GM12878 (cell line): ENCODE data around the gene PPM1G. TPM values are rescaled to one million over a fixed set of nuclear protein-coding genes. Genes with fewer than 3 reads are reported as not detected.

ENCODE experiments used
- ATAC-seq: fragments of 200-7000 bp; cut with Tn5 transposase; 3 replicates; pipeline ENCODE4 v1.9.1; 2020; ENCODE audit warnings: mild to moderate bottlenecking, moderate library complexity
- BruUV-seq: library from RNA; stranded (reverse); fragments of 400-500 nt; replicated peaks from 2 replicates; lab custom pipeline; 2021; lab: Mats Ljungman, UMichigan
- CTCF ChIA-PET: fragments of 300-600 bp; sonication (Branson Sonifier 250); formaldehyde crosslinking; extraction: SDS; loops from one replicate; lab custom pipeline; 2021; ENCODE audit warnings: inconsistent platforms; lab: Yijun Ruan, JAX
- POLR2A ChIA-PET: fragments of 350-600 bp; formaldehyde crosslinking; extraction: SDS; loops from one replicate; lab custom pipeline; 2021; ENCODE audit warnings: inconsistent platforms; lab: Charles Lee
- RAD21 ChIA-PET: fragments of 300-600 bp; sonication (Branson Sonifier 250); formaldehyde crosslinking; loops from one replicate; lab custom pipeline; 2023; ENCODE audit warnings: antibody characterized with exemption; ENCODE audit not compliant: unreplicated experiment; lab: Charles Lee
- SMC1A ChIA-PET: fragments of 300-600 bp; sonication (Branson Sonifier 250); formaldehyde crosslinking; loops from one replicate; lab custom pipeline; 2023; ENCODE audit not compliant: unreplicated experiment, uncharacterized antibody; lab: Charles Lee
- DNase-seq: peaks from one replicate; pipeline ENCODE4 v3.0.0-alpha.2; 2011; ENCODE audit warnings: low read depth, low spot score
- FAIRE-seq: peaks from 3 replicates; lab custom pipeline; 2011; peaks lifted over from hg19 to GRCh38; lab: Jason Lieb, UNC
- H2AFZ ChIP-seq: 2 replicates; pipeline ENCODE4 v1.6.0; 2011; ENCODE audit warnings: low read depth, low read length, control low read depth; ENCODE audit not compliant: control insufficient read depth
- H3K27ac ChIP-seq: 2 replicates; pipeline ENCODE4 v1.5.1; 2011; ENCODE audit warnings: control low read depth; ENCODE audit not compliant: control insufficient read depth, insufficient read depth
- H3K27me3 ChIP-seq, 2 experiments: replicated peaks in 1 of 2; 2 replicates each; pipeline versions ENCODE4 v1.6.0 to v1.6.1; 2011; ENCODE audit warnings: low read length in 1 of 2; ENCODE audit not compliant: control insufficient read depth in 2 of 2, insufficient read depth in 2 of 2
- H3K36me3 ChIP-seq, 2 experiments: 2 replicates each; pipeline ENCODE4 v1.5.1; 2011; ENCODE audit warnings: low read length in 1 of 2; ENCODE audit not compliant: control insufficient read depth in 2 of 2, insufficient read depth in 2 of 2
- H3K4me1 ChIP-seq: 2 replicates; pipeline ENCODE4 v1.6.1; 2011; ENCODE audit warnings: mild to moderate bottlenecking, low read length, moderate library complexity, mixed read lengths; ENCODE audit not compliant: control insufficient read depth, insufficient read depth
- H3K4me2 ChIP-seq: 2 replicates; pipeline ENCODE4 v1.6.0; 2011; ENCODE audit warnings: control low read depth; ENCODE audit not compliant: control insufficient read depth, insufficient read depth
- H3K4me3 ChIP-seq: fragments of 200-600 bp; sonication (generic); 2 replicates; pipeline ENCODE4 v1.5.1; 2016
- H3K79me2 ChIP-seq: 2 replicates; pipeline ENCODE4 v1.6.0; 2011; ENCODE audit warnings: low read length; ENCODE audit not compliant: control insufficient read depth, insufficient read depth
- H3K9ac ChIP-seq: 2 replicates; pipeline ENCODE4 v1.8.0; 2011; ENCODE audit warnings: low read length, control low read depth, mixed read lengths; ENCODE audit not compliant: control insufficient read depth, insufficient read depth
- H3K9me3 ChIP-seq: replicated peaks from 3 replicates; pipeline ENCODE4 v1.5.1; 2011; ENCODE audit warnings: mild to moderate bottlenecking, low read length; ENCODE audit not compliant: control insufficient read depth, insufficient read depth
- H4K20me1 ChIP-seq: 2 replicates; pipeline ENCODE4 v1.6.0; 2011; ENCODE audit not compliant: control insufficient read depth, insufficient read depth
- CBX5 ChIP-seq: sonication (generic); IDR thresholded peaks from 2 replicates; pipeline ENCODE4 v1.6.1; 2016; ENCODE audit warnings: low read depth, moderate library complexity, mild to moderate bottlenecking, inconsistent platforms
- CTCF ChIP-seq, 3 experiments: IDR thresholded peaks in 2 of 3; conservative IDR thresholded peaks in 1 of 3; 2 replicates each; pipeline ENCODE4 v1.5.1; 2011; ENCODE audit warnings: low read depth in 3 of 3, low read length in 3 of 3, mild to moderate bottlenecking in 3 of 3, control low read depth in 2 of 3, moderate library complexity in 2 of 3, inconsistent platforms in 1 of 3, mixed read lengths in 1 of 3; ENCODE audit not compliant: control insufficient read depth in 2 of 3, insufficient read depth in 1 of 3; ENCODE audit errors: extremely low read depth in 1 of 3
- EGR1 ChIP-seq, 2 experiments: IDR thresholded peaks; 1 replicate in 1 of 2; 2 replicates in 1 of 2; pipeline ENCODE4 v1.6.1; 2011 to 2012; ENCODE audit warnings: low read depth in 2 of 2, low read length in 2 of 2, borderline replicate concordance in 1 of 2, mild to moderate bottlenecking in 1 of 2, moderate library complexity in 1 of 2
- IKZF2 ChIP-seq, 2 experiments: fragments of 450-650 bp; IDR thresholded peaks; 2 replicates each; pipeline ENCODE4 v1.6.1; 2017; ENCODE audit warnings: mild to moderate bottlenecking in 2 of 2, moderate library complexity in 2 of 2
- NFYA ChIP-seq: IDR thresholded peaks from 2 replicates; pipeline ENCODE4 v1.6.1; 2011; ENCODE audit warnings: low read depth, mild to moderate bottlenecking, low read length, improper control_type of control experiment, borderline replicate concordance
- NR2C1 ChIP-seq: fragments of 450-650 bp; IDR thresholded peaks from 2 replicates; pipeline ENCODE4 v1.6.1; 2017; ENCODE audit warnings: antibody characterized with exemption, mild to moderate bottlenecking, moderate library complexity
- POLR2AphosphoS2 ChIP-seq: IDR thresholded peaks from 2 replicates; pipeline ENCODE4 v1.6.1; 2011; ENCODE audit warnings: low read depth, mild to moderate bottlenecking, low read length, improper control_type of control experiment, moderate library complexity
- RBBP5 ChIP-seq: fragments of 200-600 bp; sonication (generic); conservative IDR thresholded peaks from 2 replicates; pipeline ENCODE4 v1.6.1; 2016
- RUNX3 ChIP-seq: IDR thresholded peaks from 2 replicates; pipeline ENCODE4 v1.6.1; 2012; ENCODE audit warnings: low read length, inconsistent platforms
- SUPT20H ChIP-seq: IDR thresholded peaks from 2 replicates; pipeline ENCODE4 v1.6.1; 2011; ENCODE audit warnings: low read depth, mild to moderate bottlenecking, low read length, moderate library complexity, borderline replicate concordance; ENCODE audit not compliant: control insufficient read depth
- TAF1 ChIP-seq: IDR thresholded peaks from 2 replicates; pipeline ENCODE4 v1.6.1; 2011; ENCODE audit warnings: mild to moderate bottlenecking, low read depth, low read length, borderline replicate concordance
- ZNF384 ChIP-seq: IDR thresholded peaks from 2 replicates; pipeline ENCODE4 v1.6.1; 2012; ENCODE audit warnings: low read depth, mild to moderate bottlenecking, low read length, improper control_type of control experiment, borderline replicate concordance
- ZNF622 ChIP-seq: fragments of 450-650 bp; IDR thresholded peaks from 2 replicates; pipeline ENCODE4 v1.6.1; 2017; ENCODE audit warnings: mild to moderate bottlenecking, inconsistent platforms
- WGBS: methylation state at CpG from one replicate; pipeline ENCODE4 v1.1.6; 2016; ENCODE audit warnings: low lambda C conversion rate; ENCODE audit not compliant: insufficient replicate concordance, insufficient coverage; ENCODE audit errors: missing lambda C conversion rate; 5-methylcytosine and 5-hydroxymethylcytosine counted together
- in situ Hi-C: fragments of 300-500 bp; cut with MboI; formaldehyde crosslinking; loops from 9 replicates; pipeline ENCODE4 v1.14.3; 2018; ENCODE audit warnings: mixed read lengths
- intact Hi-C: fragments of 100-400 bp; cut with micrococcal nuclease; formaldehyde crosslinking; loops from one replicate; pipeline ENCODE4 v1.14.2; 2022; ENCODE audit not compliant: unreplicated experiment
- polyA plus RNA-seq, 11 experiments: library from polyadenylated mRNA; depleted of rRNA in 4 of 11; unstranded in 6 of 11; stranded (reverse) in 5 of 11; fragments of >200 nt; fragmentation: Nextera tagmentation in 4 of 11; fragmentation: Illumina TruSeq in 1 of 11; extraction: Ambion mirVana in 4 of 11; extraction: Trizol in 1 of 11; gene quantifications; 1 replicate in 1 of 11; 2 replicates in 10 of 11; pipeline versions ENCODE4 v1.2.1 to v1.2.3, GENCODE V29; 2011 to 2016; ENCODE audit warnings: inconsistent platforms in 2 of 11, missing spikeins in 2 of 11, low read depth in 1 of 11
- total RNA-seq, 4 experiments: library from RNA; depleted of rRNA in 3 of 4; stranded (reverse); fragments of >200 nt in 3 of 4; fragmentation: Illumina TruSeq in 1 of 4; extraction: Trizol in 1 of 4; gene quantifications; 2 replicates each; pipeline versions ENCODE4 v1.2.1 to v1.2.3, GENCODE V29; 2013 to 2021
- TF ChIP-seq, protein P1 (sequence below): fragments of 450-650 bp; IDR thresholded peaks from 2 replicates; pipeline ENCODE4 v1.6.1; 2018; ENCODE audit warnings: borderline replicate concordance, mild to moderate bottlenecking; ENCODE audit not compliant: partially characterized antibody
- TF ChIP-seq, protein P2 (sequence below): fragments of 450-650 bp; IDR thresholded peaks from 2 replicates; pipeline ENCODE4 v1.6.1; 2017; ENCODE audit warnings: mild to moderate bottlenecking

The PPM1G gene
- total and polyA plus RNA-seq, 10 of the 15 experiments (the other 5 are each of a cell fraction or from before 2014, with no cell fraction given): 68.8 to 171 (median 121) TPM

- ChIA-PET CTCF (interaction anchor here (1.0 to 2.8 kb wide), 6 partner anchors 8 to 305 kb away, joined by 3 to 14 read pairs (median 4); partner anchors contain the start of gene NRBP1), RAD21 (no interaction called here), SMC1A (interaction anchor here (1.0 to 3.1 kb wide), 5 partner anchors 7 to 328 kb away, joined by 3 to 9 read pairs (median 3); partner anchors contain the start of genes AGBL5, EIF2B4 and MPV17), POLR2A (interaction anchor here (0.6 to 2.8 kb wide), 6 partner anchors 7 to 319 kb away, joined by 3 to 23 read pairs (median 4); partner anchors contain the start of genes NRBP1 and PPM1G)
- Histone ChIP-seq H2AFZ (no peak overlapping the region), H3K27me3 (no peaks in the 10 kb centered on the region), H3K9me3 (no peaks in the 10 kb centered on the region), H3K27ac (no peak overlapping the region), H4K20me1 (no peaks in the 10 kb centered on the region; the same call in 1 of the 2 replicates), H3K9ac (no peak overlapping the region), H3K4me3 (peak overlapping the region; percentile 69; the same call in 1 of the 2 replicates), H3K36me3 (peaks cover 38 to 45% of the 10 kb centered on the region in 2 experiments), H3K79me2 (peaks cover 15% of the 10 kb centered on the region), H3K4me2 (peak overlapping the region; percentile 97), H3K4me1 (peaks cover 9% of the 10 kb centered on the region; the same call in 1 of the 2 replicates)
- intact Hi-C loops (no loop called here), in situ Hi-C loops (no loop called here)
- FAIRE-seq (no peak), ATAC-seq (no peak), DNase-seq (no peak)
- TF ChIP-seq RUNX3 (no peak), POLR2AphosphoS2 (no peak), NFYA (no peak), NR2C1 (no peak), SUPT20H (no peak), IKZF2 (IDR thresholded peaks at IDR 0.05) (no peak), RBBP5 (no peak), CBX5 (no peak), EGR1 (IDR thresholded peaks at IDR 0.05; ENCODE audit: borderline replicate concordance in 1 of 2, low read depth in 2 of 2, low read length in 2 of 2) (no peak), CTCF (IDR thresholded peaks at IDR 0.05 in 2 of 3, conservative IDR thresholded peaks at IDR 0.05 in 1 of 3; ENCODE audit: control insufficient read depth in 2 of 3, extremely low read depth in 1 of 3, insufficient read depth in 1 of 3, low read depth in 3 of 3, low read length in 3 of 3) (no peak), TAF1 (no peak), ZNF622 (no peak), ZNF384 (no peak)
- TF ChIP-seq, protein P1, sequence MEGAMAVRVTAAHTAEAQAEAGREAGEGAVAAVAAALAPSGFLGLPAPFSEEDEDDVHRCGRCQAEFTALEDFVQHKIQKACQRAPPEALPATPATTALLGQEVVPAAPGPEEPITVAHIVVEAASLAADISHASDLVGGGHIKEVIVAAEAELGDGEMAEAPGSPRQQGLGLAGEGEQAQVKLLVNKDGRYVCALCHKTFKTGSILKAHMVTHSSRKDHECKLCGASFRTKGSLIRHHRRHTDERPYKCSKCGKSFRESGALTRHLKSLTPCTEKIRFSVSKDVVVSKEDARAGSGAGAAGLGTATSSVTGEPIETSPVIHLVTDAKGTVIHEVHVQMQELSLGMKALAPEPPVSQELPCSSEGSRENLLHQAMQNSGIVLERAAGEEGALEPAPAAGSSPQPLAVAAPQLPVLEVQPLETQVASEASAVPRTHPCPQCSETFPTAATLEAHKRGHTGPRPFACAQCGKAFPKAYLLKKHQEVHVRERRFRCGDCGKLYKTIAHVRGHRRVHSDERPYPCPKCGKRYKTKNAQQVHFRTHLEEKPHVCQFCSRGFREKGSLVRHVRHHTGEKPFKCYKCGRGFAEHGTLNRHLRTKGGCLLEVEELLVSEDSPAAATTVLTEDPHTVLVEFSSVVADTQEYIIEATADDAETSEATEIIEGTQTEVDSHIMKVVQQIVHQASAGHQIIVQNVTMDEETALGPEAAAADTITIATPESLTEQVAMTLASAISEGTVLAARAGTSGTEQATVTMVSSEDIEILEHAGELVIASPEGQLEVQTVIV: no peak
- TF ChIP-seq, protein P2, sequence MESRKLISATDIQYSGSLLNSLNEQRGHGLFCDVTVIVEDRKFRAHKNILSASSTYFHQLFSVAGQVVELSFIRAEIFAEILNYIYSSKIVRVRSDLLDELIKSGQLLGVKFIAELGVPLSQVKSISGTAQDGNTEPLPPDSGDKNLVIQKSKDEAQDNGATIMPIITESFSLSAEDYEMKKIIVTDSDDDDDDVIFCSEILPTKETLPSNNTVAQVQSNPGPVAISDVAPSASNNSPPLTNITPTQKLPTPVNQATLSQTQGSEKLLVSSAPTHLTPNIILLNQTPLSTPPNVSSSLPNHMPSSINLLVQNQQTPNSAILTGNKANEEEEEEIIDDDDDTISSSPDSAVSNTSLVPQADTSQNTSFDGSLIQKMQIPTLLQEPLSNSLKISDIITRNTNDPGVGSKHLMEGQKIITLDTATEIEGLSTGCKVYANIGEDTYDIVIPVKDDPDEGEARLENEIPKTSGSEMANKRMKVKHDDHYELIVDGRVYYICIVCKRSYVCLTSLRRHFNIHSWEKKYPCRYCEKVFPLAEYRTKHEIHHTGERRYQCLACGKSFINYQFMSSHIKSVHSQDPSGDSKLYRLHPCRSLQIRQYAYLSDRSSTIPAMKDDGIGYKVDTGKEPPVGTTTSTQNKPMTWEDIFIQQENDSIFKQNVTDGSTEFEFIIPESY: no peak
- WGBS: 98% methylated on average over 8 of the region's 9 CpGs
- no TSS peak for BruUV-seq
Observed at GRCh38 chr2:27378809-27379290, 30.5 kb downstream of the PPM1G start.
